K562 (cell line): ENCODE results near the gene VPS13D. TPM values are rescaled to one million over a fixed set of nuclear protein-coding genes. Genes with fewer than 3 reads are reported as not detected.

Experiments used
- ARID1B ChIP-seq: fragments of 450-650 bp; IDR thresholded peaks from 2 replicates; pipeline ENCODE4 v1.6.1; 2016; ENCODE audit warnings: antibody characterized with exemption, mild to moderate bottlenecking, inconsistent platforms
- BRCA1 ChIP-seq, 2 experiments: fragments of 450-650 bp in 1 of 2; sonication (generic) in 1 of 2; formaldehyde crosslinking in 1 of 2; IDR thresholded peaks; 2 replicates each; pipeline versions ENCODE4 v1.5.0 to v1.6.1; 2017 to 2020; ENCODE audit warnings: mild to moderate bottlenecking in 1 of 2, missing genetic modification reagents in 1 of 2
- CBFA2T3 ChIP-seq: fragments of 450-650 bp; IDR thresholded peaks from 2 replicates; pipeline ENCODE4 v1.6.1; 2017
- E2F1 ChIP-seq: sonication (generic); formaldehyde crosslinking; IDR thresholded peaks from 2 replicates; pipeline ENCODE4 v1.8.1; 2023; ENCODE audit warnings: mild to moderate bottlenecking, missing genetic modification reagents, moderate library complexity
- HCFC1 ChIP-seq: IDR thresholded peaks from 2 replicates; pipeline ENCODE4 v1.6.1; 2012; ENCODE audit warnings: low read depth, low read length, improper control_type of control experiment
- MECOM ChIP-seq: fragments of 250-450 bp; sonication (Bioruptor Pico); IDR thresholded peaks from 2 replicates; pipeline ENCODE4 v1.8.0; 2022; ENCODE audit warnings: inconsistent platforms
- MEIS2 ChIP-seq: fragments of 450-650 bp; IDR thresholded peaks from 2 replicates; pipeline ENCODE4 v1.6.1; 2014; ENCODE audit warnings: mild to moderate bottlenecking; ENCODE audit not compliant: partially characterized antibody
- MTF1 ChIP-seq: fragments of 250-450 bp; sonication (Bioruptor Pico); IDR thresholded peaks from 2 replicates; pipeline ENCODE4 v1.9.0; 2021; ENCODE audit warnings: moderate library complexity, mild to moderate bottlenecking, inconsistent platforms, borderline replicate concordance
- NCOA2 ChIP-seq, 2 experiments: fragments of 450-650 bp; IDR thresholded peaks; 2 replicates each; pipeline ENCODE4 v1.6.1; 2018; ENCODE audit warnings: mild to moderate bottlenecking in 2 of 2, moderate library complexity in 1 of 2; ENCODE audit not compliant: partially characterized antibody in 2 of 2
- NCOR1 ChIP-seq: fragments of 450-650 bp; IDR thresholded peaks from 2 replicates; pipeline ENCODE4 v1.6.1; 2016; ENCODE audit warnings: mild to moderate bottlenecking, moderate library complexity
- NFATC3 ChIP-seq: fragments of 450-650 bp; IDR thresholded peaks from 2 replicates; pipeline ENCODE4 v1.6.1; 2017; ENCODE audit warnings: mild to moderate bottlenecking
- PHTF2 ChIP-seq: fragments of 250-450 bp; sonication (Bioruptor Pico); IDR thresholded peaks from 2 replicates; pipeline ENCODE4 v1.5.0; 2021; ENCODE audit warnings: mild to moderate bottlenecking
- PML ChIP-seq: IDR thresholded peaks from 2 replicates; pipeline ENCODE4 v1.6.1; 2012; ENCODE audit warnings: low read length, inconsistent platforms
- PURB ChIP-seq: sonication (generic); formaldehyde crosslinking; IDR thresholded peaks from 2 replicates; pipeline ENCODE4 v1.9.0; 2021; ENCODE audit warnings: low read depth, mild to moderate bottlenecking, missing genetic modification reagents
- RB1 ChIP-seq: fragments of 450-650 bp; IDR thresholded peaks from 2 replicates; pipeline ENCODE4 v1.6.1; 2017; ENCODE audit warnings: low read depth, mild to moderate bottlenecking
- RFX1 ChIP-seq: fragments of 450-650 bp; IDR thresholded peaks from 2 replicates; pipeline ENCODE4 v1.6.1; 2016; ENCODE audit warnings: mild to moderate bottlenecking, moderate library complexity
- TBL1XR1 ChIP-seq, 2 experiments: IDR thresholded peaks; 2 replicates each; pipeline ENCODE4 v1.6.1; 2012; ENCODE audit warnings: improper control_type of control experiment in 2 of 2, low read length in 2 of 2, mild to moderate bottlenecking in 1 of 2
- USF2 ChIP-seq: sonication (generic); formaldehyde crosslinking; IDR thresholded peaks from 2 replicates; pipeline ENCODE4 v1.5.0; 2020; ENCODE audit warnings: missing genetic modification reagents
- WHSC1 ChIP-seq: IDR thresholded peaks from one replicate; pipeline ENCODE4 v1.6.1; 2012; ENCODE audit warnings: low read length, control low read depth, inconsistent platforms
- YBX1 ChIP-seq: fragments of 450-650 bp; IDR thresholded peaks from 2 replicates; pipeline ENCODE4 v1.7.1; 2016; ENCODE audit warnings: mild to moderate bottlenecking
- ZBTB1 ChIP-seq: sonication (generic); formaldehyde crosslinking; IDR thresholded peaks from 2 replicates; pipeline ENCODE4 v1.8.1; 2023; ENCODE audit warnings: missing genetic modification reagents, low read depth, mild to moderate bottlenecking, borderline replicate concordance
- ZBTB12 ChIP-seq: fragments of 250-450 bp; sonication (Bioruptor Pico); IDR thresholded peaks from 2 replicates; pipeline ENCODE4 v1.4.0; 2020
- ZNF197 ChIP-seq: fragments of 200-800 bp; sonication (Bioruptor generic); IDR thresholded peaks from 2 replicates; pipeline ENCODE4 v1.6.1; 2016; ENCODE audit warnings: low read depth, missing genetic modification characterization, missing compliant biosample characterization
- ZNF57 ChIP-seq: fragments of 450-650 bp; formaldehyde crosslinking; IDR thresholded peaks from 2 replicates; pipeline ENCODE4 v1.4.0; 2020; ENCODE audit warnings: mild to moderate bottlenecking, moderate library complexity
- ZNF592 ChIP-seq: fragments of 450-650 bp; IDR thresholded peaks from 2 replicates; pipeline ENCODE4 v1.6.1; 2017; ENCODE audit warnings: antibody characterized with exemption, mild to moderate bottlenecking
- polyA plus RNA-seq, 8 experiments: library from polyadenylated mRNA; depleted of rRNA in 4 of 8; stranded (reverse) in 5 of 8; unstranded in 3 of 8; fragments of >200 nt; fragmentation: Nextera tagmentation in 2 of 8; fragmentation: Illumina TruSeq in 1 of 8; extraction: Ambion mirVana in 2 of 8; extraction: Trizol in 1 of 8; gene quantifications; 2 replicates each; pipeline versions ENCODE4 v1.2.1 to v1.2.3, GENCODE V29; 2011 to 2014; ENCODE audit warnings: inconsistent platforms in 1 of 8, missing spikeins in 1 of 8
- total RNA-seq, 7 experiments: library from RNA; depleted of rRNA in 6 of 7; stranded (reverse); fragments of >200 nt in 6 of 7; fragmentation: Illumina TruSeq in 2 of 7; extraction: Trizol in 2 of 7; gene quantifications; 2 replicates each; pipeline versions ENCODE4 v1.2.1 to v1.2.3, GENCODE V29; 2011 to 2021; ENCODE audit warnings: low replicate concordance in 1 of 7

The VPS13D gene
- total and polyA plus RNA-seq, 9 of the 15 experiments (the other 6 are each of a cell fraction or from before 2014, with no cell fraction given), result 6.1 to 51.5 (median 38.5) TPM

DNA sequence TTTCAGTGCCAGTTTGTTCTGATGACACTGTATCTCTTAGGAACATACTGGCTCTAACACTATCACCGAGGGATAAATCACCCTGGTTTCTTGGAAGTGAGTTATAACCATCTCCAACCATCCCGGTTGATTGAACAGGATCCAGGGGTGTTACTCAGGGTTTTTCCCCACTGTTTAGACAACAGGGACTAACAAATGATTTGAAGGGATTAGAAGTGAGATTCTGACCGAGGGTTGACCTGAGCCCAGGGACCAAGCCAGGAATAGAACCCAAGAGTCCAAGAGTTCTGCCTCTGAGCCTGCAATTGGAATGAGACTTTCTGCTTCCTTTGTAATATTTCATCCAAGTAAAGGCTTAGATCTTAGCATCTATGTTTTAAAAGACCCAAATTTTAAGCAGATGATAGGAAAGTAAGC lies 234.2 kb downstream of the VPS13D start (continued):
- no peak for TF ChIP-seq USF2
- no peak for TF ChIP-seq BRCA1 (IDR thresholded peaks at IDR 0.05)
- TF ChIP-seq BRCA1 (CRISPR knock-in tag; IDR thresholded peaks at IDR 0.05), result no peak
- no peak for TF ChIP-seq E2F1 (CRISPR knock-in tag)
- TF ChIP-seq NCOR1, result no peak
- TF ChIP-seq CBFA2T3, result peak; percentile 53
- peak; percentile 55 for TF ChIP-seq MEIS2
- no peak for TF ChIP-seq MTF1 (CRISPR knock-in tag)
- no peak for TF ChIP-seq NFATC3
- TF ChIP-seq HCFC1, result no peak
- no peak for TF ChIP-seq WHSC1
- no peak for TF ChIP-seq PURB (CRISPR knock-in tag)
- peak; percentile 60 for TF ChIP-seq ZNF592
- no peak for TF ChIP-seq PML
- no peak for TF ChIP-seq ZNF197 (CRISPR knock-in tag)
- TF ChIP-seq ZBTB1 (CRISPR knock-in tag), result no peak
- TF ChIP-seq ZBTB12 (CRISPR knock-in tag), result no peak
- TF ChIP-seq MECOM, result peak; percentile 29; the same call in 1 of the 2 replicates
- TF ChIP-seq PHTF2 (CRISPR knock-in tag), result no peak
- TF ChIP-seq YBX1, result no peak
- TF ChIP-seq RB1, result no peak
- TF ChIP-seq TBL1XR1 (IDR thresholded peaks at IDR 0.05; ENCODE audit: low read length in 2 of 2), result no peak
- TF ChIP-seq ZNF57 (CRISPR knock-in tag), result no peak
- TF ChIP-seq RFX1, result no peak
- no peak for TF ChIP-seq NCOA2 (IDR thresholded peaks at IDR 0.05; ENCODE audit: partially characterized antibody in 2 of 2)
- peak; percentile 72 for TF ChIP-seq ARID1B
